ENCODE measurements around the gene IGSF9B. TPM values are rescaled to one million over a fixed set of nuclear protein-coding genes. Genes with fewer than 3 reads are reported as not detected.

IGSF9B gene
- total RNA-seq, 1 donor from 2014 or later: 3.8 TPM

DNA sequence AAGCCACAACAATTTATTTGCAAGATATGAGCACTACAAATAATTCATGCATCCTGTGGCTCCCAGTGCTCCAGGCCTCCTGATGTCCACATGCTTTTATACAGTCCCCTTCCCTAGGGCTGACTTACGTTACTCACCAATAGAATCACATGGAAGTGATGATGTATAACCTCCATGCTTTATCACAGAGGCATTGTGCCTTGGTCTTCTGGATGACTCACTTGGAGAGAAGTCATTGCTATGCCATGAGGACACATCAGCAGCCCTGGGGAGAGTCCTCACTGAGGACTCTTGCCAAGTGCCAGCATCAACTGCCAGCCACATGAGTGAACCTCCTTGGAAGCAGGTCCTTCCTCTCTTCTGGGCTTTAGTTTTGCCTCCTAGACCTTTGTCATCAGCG, 22.0 kb upstream of the IGSF9B start:
- no peak overlapping the region for H3K4me3 Mint-ChIP-seq (ENCODE audit: unreplicated experiment)
- DNase-seq (ENCODE audit: extremely low spot score, unreplicated experiment): no peak
- H3K36me3 Mint-ChIP-seq (ENCODE audit: unreplicated experiment): no peaks in the 10 kb centered on the region
- no peaks in the 10 kb centered on the region for H3K9me3 Mint-ChIP-seq (ENCODE audit: unreplicated experiment)
- TF ChIP-seq, protein P1, sequence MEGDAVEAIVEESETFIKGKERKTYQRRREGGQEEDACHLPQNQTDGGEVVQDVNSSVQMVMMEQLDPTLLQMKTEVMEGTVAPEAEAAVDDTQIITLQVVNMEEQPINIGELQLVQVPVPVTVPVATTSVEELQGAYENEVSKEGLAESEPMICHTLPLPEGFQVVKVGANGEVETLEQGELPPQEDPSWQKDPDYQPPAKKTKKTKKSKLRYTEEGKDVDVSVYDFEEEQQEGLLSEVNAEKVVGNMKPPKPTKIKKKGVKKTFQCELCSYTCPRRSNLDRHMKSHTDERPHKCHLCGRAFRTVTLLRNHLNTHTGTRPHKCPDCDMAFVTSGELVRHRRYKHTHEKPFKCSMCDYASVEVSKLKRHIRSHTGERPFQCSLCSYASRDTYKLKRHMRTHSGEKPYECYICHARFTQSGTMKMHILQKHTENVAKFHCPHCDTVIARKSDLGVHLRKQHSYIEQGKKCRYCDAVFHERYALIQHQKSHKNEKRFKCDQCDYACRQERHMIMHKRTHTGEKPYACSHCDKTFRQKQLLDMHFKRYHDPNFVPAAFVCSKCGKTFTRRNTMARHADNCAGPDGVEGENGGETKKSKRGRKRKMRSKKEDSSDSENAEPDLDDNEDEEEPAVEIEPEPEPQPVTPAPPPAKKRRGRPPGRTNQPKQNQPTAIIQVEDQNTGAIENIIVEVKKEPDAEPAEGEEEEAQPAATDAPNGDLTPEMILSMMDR (IDR thresholded peaks at IDR 0.05): no peak
- peaks cover 24% of the 10 kb centered on the region for H3K27me3 Mint-ChIP-seq (ENCODE audit: unreplicated experiment)
- H3K4me1 Mint-ChIP-seq (ENCODE audit: unreplicated experiment): no peaks in the 10 kb centered on the region
- no peak overlapping the region for H3K27ac Mint-ChIP-seq (ENCODE audit: unreplicated experiment)

DNA sequence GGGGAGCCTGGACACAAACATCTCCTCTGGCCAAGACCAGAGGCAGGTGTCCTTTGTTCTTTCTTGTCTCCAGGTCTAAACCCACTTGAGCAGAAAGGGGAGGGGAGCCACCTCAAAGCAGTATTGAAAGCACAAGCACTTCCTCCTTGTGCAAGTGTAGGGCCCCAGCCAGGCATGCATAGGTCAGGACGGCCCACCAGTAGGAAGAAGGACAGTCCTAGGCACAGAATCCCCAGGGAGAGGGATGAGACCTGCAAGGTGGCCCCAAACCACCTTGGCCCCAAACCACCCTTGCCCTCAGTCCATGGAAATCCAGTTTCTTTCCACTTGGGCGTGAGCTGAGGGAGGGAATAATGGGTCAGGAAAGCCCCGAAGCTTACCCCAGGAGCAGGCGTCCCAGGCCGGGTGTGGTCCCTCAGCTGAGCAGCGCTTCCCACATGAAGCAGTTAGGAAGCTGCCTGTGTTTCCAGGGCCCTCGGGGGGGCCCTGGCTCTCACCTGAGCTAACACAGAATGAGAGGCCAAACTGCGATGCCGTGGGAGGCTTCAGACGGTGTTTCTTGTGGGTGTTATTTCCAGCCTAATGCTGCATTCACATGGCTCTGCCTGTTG, 20.4 kb upstream of the IGSF9B start:
- Mint-ChIP-seq H3K36me3 (ENCODE audit: unreplicated experiment) (no peaks in the 10 kb centered on the region), H3K27ac (ENCODE audit: unreplicated experiment) (no peak overlapping the region), H3K9me3 (ENCODE audit: unreplicated experiment) (no peaks in the 10 kb centered on the region), H3K4me3 (ENCODE audit: unreplicated experiment) (no peak overlapping the region), H3K4me1 (ENCODE audit: unreplicated experiment) (no peaks in the 10 kb centered on the region), H3K27me3 (ENCODE audit: unreplicated experiment) (peaks cover 16% of the 10 kb centered on the region)
- no peak for DNase-seq (ENCODE audit: extremely low spot score, unreplicated experiment)
- TF ChIP-seq, protein P1 (IDR thresholded peaks at IDR 0.05): no peak

DNA sequence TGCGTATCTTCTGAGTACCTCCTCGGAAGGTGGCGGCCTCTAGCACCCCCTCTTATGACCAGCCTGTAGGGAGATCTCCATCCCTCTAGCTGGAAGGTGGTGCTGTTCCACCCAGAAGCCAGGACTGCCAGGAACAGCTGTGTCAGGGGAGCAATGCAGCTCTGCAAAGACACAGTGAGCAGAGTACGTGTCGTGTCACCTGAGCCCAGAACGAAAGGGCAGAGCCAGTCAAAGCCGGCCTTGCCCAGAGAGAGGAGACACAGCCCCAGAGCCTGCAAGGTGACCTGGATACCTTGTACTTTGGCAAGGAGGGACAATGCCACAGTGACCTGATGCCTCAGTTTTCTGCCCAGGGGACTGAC, 18.7 kb upstream of the IGSF9B start:
- Mint-ChIP-seq H3K27me3 (ENCODE audit: unreplicated experiment) (peaks cover 9% of the 10 kb centered on the region), H3K4me1 (ENCODE audit: unreplicated experiment) (no peaks in the 10 kb centered on the region), H3K4me3 (ENCODE audit: unreplicated experiment) (no peak overlapping the region), H3K9me3 (ENCODE audit: unreplicated experiment) (no peaks in the 10 kb centered on the region), H3K36me3 (ENCODE audit: unreplicated experiment) (no peaks in the 10 kb centered on the region), H3K27ac (ENCODE audit: unreplicated experiment) (no peak overlapping the region)
- DNase-seq (ENCODE audit: extremely low spot score, unreplicated experiment): no peak
- TF ChIP-seq, protein P1 (IDR thresholded peaks at IDR 0.05): no peak

DNA sequence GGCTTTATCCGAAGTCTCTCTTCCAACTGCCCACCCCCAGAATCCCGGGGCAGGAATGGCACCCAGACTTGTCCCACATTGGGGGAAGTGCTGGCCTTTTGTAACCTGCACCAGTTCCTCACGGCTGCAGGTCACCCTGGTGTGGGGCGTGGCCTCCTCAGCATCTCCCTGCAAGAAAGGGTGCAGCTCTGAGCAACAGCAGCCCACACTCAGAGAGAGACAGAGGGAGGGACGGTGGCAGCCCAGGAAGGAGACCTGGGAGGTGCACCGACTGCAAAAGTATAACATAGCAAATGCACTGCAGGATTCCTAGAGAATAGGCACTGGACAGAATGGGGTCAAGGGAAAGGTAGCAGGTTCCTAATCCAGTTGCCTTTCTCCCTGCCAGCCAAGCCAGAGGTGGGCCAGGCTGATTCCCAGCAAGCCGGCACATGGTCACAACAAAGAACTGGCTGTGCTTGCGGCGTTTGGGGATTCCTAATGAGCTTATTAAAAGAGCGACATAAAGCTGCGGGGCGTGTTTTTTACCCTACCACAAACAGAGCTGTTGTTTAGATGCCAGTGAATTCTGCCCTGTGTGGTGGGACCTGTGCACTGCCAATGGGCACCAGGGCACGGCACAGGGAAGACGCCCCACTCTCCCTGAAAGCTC, 18.2 kb upstream of the IGSF9B start:
- Mint-ChIP-seq H3K4me3 (ENCODE audit: unreplicated experiment) (no peak overlapping the region), H3K27ac (ENCODE audit: unreplicated experiment) (no peak overlapping the region), H3K27me3 (ENCODE audit: unreplicated experiment) (peaks cover 12% of the 10 kb centered on the region), H3K9me3 (ENCODE audit: unreplicated experiment) (no peaks in the 10 kb centered on the region), H3K4me1 (ENCODE audit: unreplicated experiment) (no peaks in the 10 kb centered on the region), H3K36me3 (ENCODE audit: unreplicated experiment) (no peaks in the 10 kb centered on the region)
- no peak for DNase-seq (ENCODE audit: extremely low spot score, unreplicated experiment)
- TF ChIP-seq, protein P1 (IDR thresholded peaks at IDR 0.05): no peak

DNA sequence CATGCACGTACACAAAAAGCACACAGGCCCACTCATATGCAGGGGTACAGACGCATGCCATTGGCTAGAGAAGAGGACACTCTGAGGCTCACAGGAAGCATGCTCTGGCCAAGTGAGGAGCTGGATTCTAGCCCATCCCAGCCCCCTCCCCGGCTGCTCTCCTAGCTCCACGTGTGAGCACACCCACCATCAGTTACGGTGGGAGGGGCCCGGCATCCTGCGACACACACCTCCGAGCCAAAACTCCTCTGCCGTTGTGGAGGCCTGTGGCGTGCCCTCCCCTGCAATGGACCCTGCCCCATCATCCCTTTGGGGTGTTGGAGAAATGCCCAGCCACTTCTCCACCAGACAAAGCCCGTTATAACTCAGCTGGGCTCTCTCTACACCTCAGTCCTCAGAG, 15.1 kb upstream of the IGSF9B start:
- DNase-seq (ENCODE audit: extremely low spot score, unreplicated experiment): no peak
- H3K27me3 Mint-ChIP-seq (ENCODE audit: unreplicated experiment): peaks cover 14% of the 10 kb centered on the region
- H3K4me1 Mint-ChIP-seq (ENCODE audit: unreplicated experiment): no peaks in the 10 kb centered on the region

More for the DNA sequence above, 15.1 kb upstream of the IGSF9B start:
- Mint-ChIP-seq H3K4me3 (ENCODE audit: unreplicated experiment) (no peak overlapping the region), H3K27ac (ENCODE audit: unreplicated experiment) (no peak overlapping the region), H3K36me3 (ENCODE audit: unreplicated experiment) (no peaks in the 10 kb centered on the region), H3K9me3 (ENCODE audit: unreplicated experiment) (no peaks in the 10 kb centered on the region)
- TF ChIP-seq, protein P1 (IDR thresholded peaks at IDR 0.05): no peak

Data from osteocyte (in vitro differentiated cells).